HepG2 (cell line): ENCODE results near the gene IL6ST. TPM values are rescaled to one million over a fixed set of nuclear protein-coding genes. Genes with fewer than 3 reads are reported as not detected.

ENCODE experiments used
- ARNT ChIP-seq: fragments of 450-650 bp; IDR thresholded peaks from 2 replicates; pipeline ENCODE4 v1.6.1; 2017
- ATF3 ChIP-seq: sonication (generic); formaldehyde crosslinking; IDR thresholded peaks from 2 replicates; pipeline ENCODE4 v1.4.0; 2020; ENCODE audit warnings: missing genetic modification reagents
- BCLAF1 ChIP-seq: fragments of 450-650 bp; IDR thresholded peaks from 2 replicates; pipeline ENCODE4 v1.6.1; 2017; ENCODE audit warnings: mild to moderate bottlenecking
- CREM ChIP-seq, 2 experiments: sonication (generic) in 1 of 2; formaldehyde crosslinking in 1 of 2; IDR thresholded peaks; 2 replicates each; pipeline versions ENCODE4 v1.4.0 to v1.6.1; 2016 to 2020; ENCODE audit warnings: antibody characterized with exemption in 1 of 2, mild to moderate bottlenecking in 1 of 2, missing genetic modification reagents in 1 of 2
- FOSL1 ChIP-seq: sonication (generic); formaldehyde crosslinking; IDR thresholded peaks from 2 replicates; pipeline ENCODE4 v1.9.0; 2021; ENCODE audit warnings: missing genetic modification reagents, borderline replicate concordance
- GLI4 ChIP-seq: sonication (generic); formaldehyde crosslinking; IDR thresholded peaks from 2 replicates; pipeline ENCODE4 v1.5.1; 2020; ENCODE audit warnings: missing genetic modification reagents, mild to moderate bottlenecking, moderate library complexity, borderline replicate concordance
- GPN1 ChIP-seq: sonication (generic); formaldehyde crosslinking; IDR thresholded peaks from 2 replicates; pipeline ENCODE4 v1.5.1; 2020; ENCODE audit warnings: missing genetic modification reagents, borderline replicate concordance
- KLF13 ChIP-seq: sonication (generic); formaldehyde crosslinking; IDR thresholded peaks from 2 replicates; pipeline ENCODE4 v1.4.0; 2020; ENCODE audit warnings: mild to moderate bottlenecking, missing genetic modification reagents
- POLR2A ChIP-seq, 2 experiments: IDR thresholded peaks; 2 replicates each; pipeline ENCODE4 v1.6.1; 2011; ENCODE audit warnings: low read depth in 2 of 2, low read length in 2 of 2, mild to moderate bottlenecking in 1 of 2, moderate library complexity in 1 of 2; ENCODE audit not compliant: insufficient read depth in 1 of 2
- SKIL ChIP-seq: sonication (generic); formaldehyde crosslinking; IDR thresholded peaks from 2 replicates; pipeline ENCODE4 v1.8.0; 2022; ENCODE audit warnings: missing genetic modification reagents, mild to moderate bottlenecking, moderate library complexity, borderline replicate concordance
- TFE3 ChIP-seq: IDR thresholded peaks from 2 replicates; pipeline ENCODE4 v1.6.1; 2016
- TSC22D2 ChIP-seq: sonication (generic); formaldehyde crosslinking; IDR thresholded peaks from 2 replicates; pipeline ENCODE4 v1.5.1; 2020; ENCODE audit warnings: missing genetic modification reagents, mild to moderate bottlenecking, borderline replicate concordance
- USF2 ChIP-seq, 2 experiments: sonication (generic) in 1 of 2; formaldehyde crosslinking in 1 of 2; IDR thresholded peaks; 2 replicates each; pipeline versions ENCODE4 v1.5.1 to v1.6.1; 2011 to 2020; ENCODE audit warnings: borderline replicate concordance in 1 of 2, low read depth in 1 of 2, low read length in 1 of 2, mild to moderate bottlenecking in 1 of 2, missing genetic modification reagents in 1 of 2, moderate library complexity in 1 of 2
- ZNF441 ChIP-seq: sonication (generic); formaldehyde crosslinking; IDR thresholded peaks from 2 replicates; pipeline ENCODE4 v1.7.0; 2021; ENCODE audit warnings: missing genetic modification reagents, borderline replicate concordance
- ZNF562 ChIP-seq: sonication (generic); formaldehyde crosslinking; IDR thresholded peaks from 2 replicates; pipeline ENCODE4 v1.8.0; 2022; ENCODE audit warnings: missing genetic modification reagents, borderline replicate concordance
- ZNF784 ChIP-seq: sonication (generic); formaldehyde crosslinking; IDR thresholded peaks from 2 replicates; pipeline ENCODE4 v1.5.1; 2020; ENCODE audit warnings: missing genetic modification reagents, mild to moderate bottlenecking, borderline replicate concordance
- ZSCAN29 ChIP-seq: sonication (generic); formaldehyde crosslinking; conservative IDR thresholded peaks from 2 replicates; pipeline ENCODE4 v1.4.0; 2020; ENCODE audit warnings: mild to moderate bottlenecking, missing genetic modification reagents
- polyA plus RNA-seq, 8 experiments: library from polyadenylated mRNA; depleted of rRNA in 3 of 8; stranded (reverse) in 7 of 8; unstranded in 1 of 8; fragments of >200 nt; fragmentation: Illumina TruSeq in 4 of 8; extraction: Trizol in 4 of 8; gene quantifications; 2 replicates each; pipeline versions ENCODE4 v1.2.1 to v1.2.3, GENCODE V29; 2011 to 2016; ENCODE audit warnings: low read depth in 4 of 8, missing spikeins in 1 of 8, mixed read lengths in 1 of 8; ENCODE audit not compliant: insufficient read depth in 1 of 8
- total RNA-seq, 5 experiments: library from RNA; depleted of rRNA; stranded (reverse); fragments of >200 nt; fragmentation: Illumina TruSeq; extraction: Trizol; gene quantifications; 2 replicates each; pipeline ENCODE4 v1.2.3, GENCODE V29; 2016; ENCODE audit warnings: low read depth in 1 of 5

IL6ST gene
- total and polyA plus RNA-seq, 2 of the 13 experiments (the other 11 are each of a cell fraction or from before 2014, with no cell fraction given), result 66.6 to 166 TPM

- no peak for TF ChIP-seq USF2 (IDR thresholded peaks at IDR 0.05; ENCODE audit: low read depth, low read length)
- TF ChIP-seq USF2 (CRISPR knock-in tag; IDR thresholded peaks at IDR 0.05; ENCODE audit: borderline replicate concordance), result no peak
- TF ChIP-seq POLR2A (IDR thresholded peaks at IDR 0.05; ENCODE audit: insufficient read depth in 1 of 2, low read depth in 2 of 2, low read length in 2 of 2), result peak in 1 of 2 experiments; percentile 68; a peak in 2 of 4 replicates
- TF ChIP-seq TSC22D2 (CRISPR knock-in tag), result peak; percentile 83; the same call in 1 of the 2 replicates
- 0 out of 2 replicates have a peak, but pooled peaks have one; percentile 18 for TF ChIP-seq ZNF784 (CRISPR knock-in tag)
- no peak for TF ChIP-seq ZSCAN29
- TF ChIP-seq GPN1 (CRISPR knock-in tag), result no peak
- TF ChIP-seq CREM (IDR thresholded peaks at IDR 0.05), result peak; percentile 63
- TF ChIP-seq CREM (CRISPR knock-in tag; IDR thresholded peaks at IDR 0.05), result peak; percentile 41; the same call in 1 of the 2 replicates
- TF ChIP-seq ATF3 (CRISPR knock-in tag), result no peak
- peak; percentile 95 for TF ChIP-seq ZNF441 (CRISPR knock-in tag)
- TF ChIP-seq GLI4 (CRISPR knock-in tag), result no peak
- no peak; the same call in 1 of the 2 replicates for TF ChIP-seq FOSL1 (CRISPR knock-in tag)
- no peak for TF ChIP-seq ARNT
- TF ChIP-seq TFE3 (CRISPR knock-in tag), result no peak; the same call in 1 of the 2 replicates
- no peak for TF ChIP-seq KLF13 (CRISPR knock-in tag)
- no peak for TF ChIP-seq BCLAF1
- TF ChIP-seq ZNF562 (CRISPR knock-in tag), result no peak
- peak; percentile 85 for TF ChIP-seq SKIL (CRISPR knock-in tag)
These were observed 493 bp upstream of the IL6ST start (continued) for GRCh38 chr5:55994998-55995914.
